Skeletal muscle satellite cell (primary cell): ENCODE measurements around the gene AKR1A1.

Experiments used
- H3K27me3 ChIP-seq: 2 replicates; pipeline ENCODE4 v1.7.0; 2013; ENCODE audit warnings: low read length; ENCODE audit not compliant: control insufficient read depth, insufficient read depth
- H3K36me3 ChIP-seq: 2 replicates; pipeline ENCODE4 v1.7.0; 2013; ENCODE audit warnings: mild to moderate bottlenecking, control low read depth, low read length; ENCODE audit not compliant: insufficient read depth
- H3K4me1 ChIP-seq: 2 replicates; pipeline ENCODE4 v1.7.0; 2013; ENCODE audit warnings: low read length; ENCODE audit not compliant: control insufficient read depth, insufficient read depth
- H3K4me2 ChIP-seq: 2 replicates; pipeline ENCODE4 v1.7.0; 2013; ENCODE audit warnings: mild to moderate bottlenecking, low read length
- H3K4me3 ChIP-seq: 2 replicates; pipeline ENCODE4 v1.7.0; 2013; ENCODE audit warnings: low read length
- H3K9ac ChIP-seq: 2 replicates; pipeline ENCODE4 v1.7.0; 2013; ENCODE audit warnings: mild to moderate bottlenecking, low read depth, low read length, moderate library complexity
- H3K9me3 ChIP-seq: replicated peaks from 2 replicates; pipeline ENCODE4 v1.7.0; 2013; ENCODE audit warnings: mild to moderate bottlenecking, control low read depth, low read length

AKR1A1 gene

GRCh38 chr1:45530632-45531135 is 19.9 kb upstream of the AKR1A1 start:
- H3K9me3 ChIP-seq = no peaks in the 10 kb centered on the region
- no peak overlapping the region for H3K4me2 ChIP-seq
- no peaks in the 10 kb centered on the region for H3K36me3 ChIP-seq
- H3K9ac ChIP-seq = no peak overlapping the region
- no peak overlapping the region for H3K4me3 ChIP-seq
- H3K27me3 ChIP-seq = no peaks in the 10 kb centered on the region
- H3K4me1 ChIP-seq = no peaks in the 10 kb centered on the region

- Histone ChIP-seq H3K36me3 (no peaks in the 10 kb centered on the region), H3K4me1 (no peaks in the 10 kb centered on the region), H3K27me3 (no peaks in the 10 kb centered on the region), H3K9me3 (no peaks in the 10 kb centered on the region), H3K4me3 (no peak overlapping the region), H3K4me2 (no peak overlapping the region), H3K9ac (no peak overlapping the region)
Measured at GRCh38 chr1:45531873-45532272, 18.8 kb upstream of the AKR1A1 start.

GRCh38 chr1:45535988-45536766 is 14.4 kb upstream of the AKR1A1 start:
- no peak overlapping the region for H3K9ac ChIP-seq
- H3K4me1 ChIP-seq = no peaks in the 10 kb centered on the region
- no peaks in the 10 kb centered on the region for H3K36me3 ChIP-seq
- no peak overlapping the region for H3K4me2 ChIP-seq
- no peaks in the 10 kb centered on the region for H3K27me3 ChIP-seq
- no peak overlapping the region for H3K4me3 ChIP-seq
- no peaks in the 10 kb centered on the region for H3K9me3 ChIP-seq

- no peaks in the 10 kb centered on the region for H3K27me3 ChIP-seq
- no peak overlapping the region for H3K4me3 ChIP-seq
- no peak overlapping the region for H3K9ac ChIP-seq
- H3K36me3 ChIP-seq = no peaks in the 10 kb centered on the region
- no peak overlapping the region for H3K4me2 ChIP-seq
- H3K4me1 ChIP-seq = no peaks in the 10 kb centered on the region
- H3K9me3 ChIP-seq = no peaks in the 10 kb centered on the region
Measured at GRCh38 chr1:45536886-45537285, 13.7 kb upstream of the AKR1A1 start.

- H3K9ac ChIP-seq = no peak overlapping the region
- H3K4me3 ChIP-seq = no peak overlapping the region
- no peaks in the 10 kb centered on the region for H3K9me3 ChIP-seq
- H3K36me3 ChIP-seq = no peaks in the 10 kb centered on the region
- H3K4me1 ChIP-seq = no peaks in the 10 kb centered on the region
- no peaks in the 10 kb centered on the region for H3K27me3 ChIP-seq
- H3K4me2 ChIP-seq = no peak overlapping the region
Measured at GRCh38 chr1:45541193-45541592, 9.4 kb upstream of the AKR1A1 start.

GRCh38 chr1:45542591-45542990 is 8.0 kb upstream of the AKR1A1 start:
- H3K27me3 ChIP-seq = no peaks in the 10 kb centered on the region
- no peaks in the 10 kb centered on the region for H3K4me1 ChIP-seq
- no peaks in the 10 kb centered on the region for H3K36me3 ChIP-seq
- no peaks in the 10 kb centered on the region for H3K9me3 ChIP-seq
- no peak overlapping the region for H3K9ac ChIP-seq
- no peak overlapping the region for H3K4me3 ChIP-seq
- no peak overlapping the region for H3K4me2 ChIP-seq

- Histone ChIP-seq H3K9me3 (no peaks in the 10 kb centered on the region), H3K9ac (no peak overlapping the region), H3K36me3 (no peaks in the 10 kb centered on the region), H3K4me3 (no peak overlapping the region), H3K4me2 (peak overlapping the region; percentile 36), H3K4me1 (no peaks in the 10 kb centered on the region), H3K27me3 (no peaks in the 10 kb centered on the region)
Measured at GRCh38 chr1:45543581-45544417, 6.8 kb upstream of the AKR1A1 start.

- Histone ChIP-seq H3K4me3 (no peak overlapping the region), H3K4me2 (no peak overlapping the region), H3K27me3 (no peaks in the 10 kb centered on the region), H3K9ac (no peak overlapping the region), H3K4me1 (no peaks in the 10 kb centered on the region), H3K9me3 (no peaks in the 10 kb centered on the region), H3K36me3 (no peaks in the 10 kb centered on the region)
Measured at GRCh38 chr1:45544530-45544929, 6.1 kb upstream of the AKR1A1 start.

- no peaks in the 10 kb centered on the region for H3K9me3 ChIP-seq
- H3K27me3 ChIP-seq = no peaks in the 10 kb centered on the region
Measured at GRCh38 chr1:45545019-45545493, 5.6 kb upstream of the AKR1A1 start.

GRCh38 chr1:45545553-45546310 is 4.9 kb upstream of the AKR1A1 start:
- Histone ChIP-seq H3K9ac (no peak overlapping the region), H3K9me3 (no peaks in the 10 kb centered on the region), H3K36me3 (no peaks in the 10 kb centered on the region), H3K4me2 (no peak overlapping the region), H3K4me3 (no peak overlapping the region), H3K4me1 (peaks cover 4% of the 10 kb centered on the region), H3K27me3 (no peaks in the 10 kb centered on the region)

More at GRCh38 chr1:45545019-45545493, 5.6 kb upstream of the AKR1A1 start:
- no peak overlapping the region for H3K4me2 ChIP-seq
- H3K36me3 ChIP-seq = no peaks in the 10 kb centered on the region
- no peaks in the 10 kb centered on the region for H3K4me1 ChIP-seq
- no peak overlapping the region for H3K4me3 ChIP-seq
- no peak overlapping the region for H3K9ac ChIP-seq

- Histone ChIP-seq H3K9ac (peak overlapping the region; percentile 89), H3K4me3 (peak overlapping the region; percentile 92), H3K36me3 (peaks cover 6% of the 10 kb centered on the region), H3K27me3 (no peaks in the 10 kb centered on the region), H3K9me3 (no peaks in the 10 kb centered on the region), H3K4me1 (peaks cover 15% of the 10 kb centered on the region), H3K4me2 (peak overlapping the region; percentile 88)
Measured at GRCh38 chr1:45551684-45552083, 1.1 kb downstream of the AKR1A1 start.
